Epidermal melanocyte (primary cell): Measurements from ENCODE around the gene MOB3B.
A peak's percentile ranks its signal among the peaks of the same experiment; 100 is the strongest.

Experiments
- DNase-seq: peaks from one replicate; pipeline ENCODE4 v3.0.0; 2011; ENCODE audit warnings: low spot score; ENCODE audit not compliant: insufficient read length

Gene MOB3B

DNA sequence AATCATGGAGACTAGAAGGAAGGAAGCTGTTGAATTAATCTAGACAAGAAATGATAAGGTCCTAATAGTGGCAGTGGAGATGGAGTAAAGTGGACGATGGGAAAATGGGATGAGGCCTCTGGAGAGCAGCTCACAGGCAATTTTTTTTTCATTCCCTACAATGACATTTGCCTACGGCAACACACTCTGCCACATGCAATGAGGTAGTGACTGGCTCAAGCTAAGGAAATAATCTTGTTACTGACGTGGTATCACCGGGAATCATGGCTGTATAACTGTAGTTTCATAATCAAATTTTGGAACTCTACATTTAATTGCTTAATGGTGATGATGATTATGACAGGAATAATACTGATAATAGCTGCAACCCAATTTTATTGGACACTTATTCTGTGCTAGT is 12.1 kb upstream of the MOB3B start:
- DNase-seq: no peak

DNA sequence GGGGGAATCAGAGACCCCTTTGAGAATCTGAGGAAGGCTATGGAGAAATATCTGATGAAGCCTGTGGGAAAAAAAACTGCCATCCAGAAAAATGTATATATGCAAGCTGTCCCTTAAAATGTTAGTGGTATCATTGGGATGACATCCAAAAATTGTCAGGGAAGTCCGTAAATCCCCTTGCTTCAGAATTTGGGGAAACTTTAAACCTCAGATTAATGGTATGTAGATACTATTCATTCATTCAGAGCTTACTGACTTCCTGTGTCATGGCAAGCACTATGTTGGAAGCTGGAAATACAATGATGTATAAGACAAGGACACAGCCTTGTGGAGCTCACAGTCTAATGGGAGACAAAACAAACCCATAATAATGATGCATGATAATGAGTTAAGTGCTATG is 10.9 kb upstream of the MOB3B start:
- DNase-seq: no peak

DNA sequence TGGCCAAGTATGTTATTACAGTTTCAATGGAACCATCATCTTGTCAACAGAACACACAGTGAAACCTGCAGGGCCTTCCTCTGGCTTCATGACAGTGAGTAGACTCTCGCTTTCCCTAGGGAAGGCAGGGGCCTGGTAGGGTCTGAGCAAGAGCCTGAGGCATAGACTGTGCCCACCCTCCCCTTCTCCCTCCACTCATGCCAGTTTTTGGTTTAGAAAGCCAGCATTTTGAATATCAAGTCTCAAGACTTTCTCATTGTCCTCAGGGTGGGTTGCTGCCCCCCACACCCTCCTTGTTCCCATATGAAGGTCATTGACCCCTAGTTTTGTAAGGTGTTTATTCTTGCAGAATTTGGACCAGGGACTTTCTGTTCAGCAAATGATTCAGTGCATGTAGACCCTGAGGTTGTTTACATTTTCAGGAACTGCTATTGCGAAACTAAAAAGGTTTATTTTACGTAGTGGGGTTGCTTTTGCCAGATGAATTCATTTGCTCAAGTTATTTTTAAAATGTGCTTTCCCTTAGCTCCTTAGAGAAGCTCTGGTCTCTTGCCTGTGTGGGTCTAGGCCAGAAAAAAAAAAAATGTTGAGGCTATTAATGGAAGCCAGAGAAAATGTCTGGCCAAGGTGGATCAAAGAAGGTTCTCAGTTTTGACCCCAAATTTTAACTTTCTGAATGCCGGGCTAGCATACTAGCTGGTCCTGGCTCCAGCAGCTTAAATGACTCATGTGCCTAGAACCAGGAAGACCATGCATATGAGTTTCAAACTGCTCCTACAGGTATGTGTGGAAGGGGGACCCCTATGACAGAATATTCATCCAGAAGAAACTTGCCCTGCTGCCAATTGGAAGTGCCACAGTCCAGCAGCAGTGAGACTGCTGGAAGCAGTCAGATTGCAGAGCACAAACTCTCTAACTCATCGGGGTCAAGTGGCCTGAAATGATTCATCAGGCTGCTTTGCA is 10.1 kb upstream of the MOB3B start:
- no peak for DNase-seq

DNA sequence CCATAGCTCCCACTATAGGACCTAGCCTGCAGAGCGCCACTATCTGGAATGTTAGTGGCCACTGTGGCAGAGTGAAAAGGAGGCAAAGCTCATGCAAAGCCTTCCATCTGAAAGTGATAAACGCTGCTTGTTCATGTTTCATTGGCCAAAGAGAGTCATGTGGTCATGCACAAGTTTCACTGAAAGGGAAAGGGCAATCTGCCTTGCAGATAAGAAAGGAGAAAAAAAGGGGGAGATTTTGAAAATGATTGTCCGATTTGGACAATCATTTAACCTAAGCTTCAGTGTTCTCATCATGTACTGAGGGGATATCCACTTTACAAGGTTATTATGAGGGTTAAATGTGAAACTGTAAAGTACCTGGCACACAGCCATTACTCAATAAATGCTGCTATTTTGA is 9.0 kb upstream of the MOB3B start:
- no peak for DNase-seq

DNA sequence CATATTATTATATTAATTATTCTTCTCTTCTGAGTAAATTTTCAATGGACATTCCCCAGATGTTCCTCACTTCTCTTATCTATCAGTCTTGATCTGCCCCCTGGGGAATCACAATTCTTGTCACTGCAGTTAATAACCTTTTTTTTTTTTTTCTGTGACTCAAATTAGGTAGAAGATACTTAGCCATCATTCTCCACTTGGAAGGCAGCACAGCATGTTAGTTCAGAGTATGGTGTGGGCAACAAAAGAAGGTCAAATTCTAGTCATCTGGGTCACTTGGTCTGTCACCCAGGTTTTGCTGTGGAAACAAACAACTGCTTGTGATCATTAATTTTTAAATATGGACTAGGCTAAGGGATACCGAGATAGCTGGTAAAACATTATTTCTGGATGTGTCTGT is 8.1 kb upstream of the MOB3B start:
- DNase-seq: no peak

DNA sequence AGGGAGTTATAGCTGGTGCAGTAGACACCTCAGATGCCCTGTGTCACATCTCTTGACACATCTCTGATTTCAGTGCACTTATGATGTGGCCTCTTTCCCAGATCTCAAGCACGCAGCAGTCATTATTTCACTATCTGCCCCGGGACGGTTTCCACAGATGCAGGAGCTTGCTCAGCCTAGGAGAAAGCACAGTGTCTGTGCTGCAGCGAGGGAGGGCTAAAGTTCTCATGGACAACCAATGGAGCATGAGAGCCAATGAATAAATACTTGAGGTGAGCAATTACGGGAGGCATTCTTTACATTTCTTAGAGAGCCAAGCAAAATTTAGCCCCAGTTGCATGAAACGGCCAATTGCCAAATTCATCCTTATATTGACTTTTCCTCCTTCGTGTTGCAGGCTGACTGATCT is 7.4 kb upstream of the MOB3B start:
- DNase-seq: no peak

DNA sequence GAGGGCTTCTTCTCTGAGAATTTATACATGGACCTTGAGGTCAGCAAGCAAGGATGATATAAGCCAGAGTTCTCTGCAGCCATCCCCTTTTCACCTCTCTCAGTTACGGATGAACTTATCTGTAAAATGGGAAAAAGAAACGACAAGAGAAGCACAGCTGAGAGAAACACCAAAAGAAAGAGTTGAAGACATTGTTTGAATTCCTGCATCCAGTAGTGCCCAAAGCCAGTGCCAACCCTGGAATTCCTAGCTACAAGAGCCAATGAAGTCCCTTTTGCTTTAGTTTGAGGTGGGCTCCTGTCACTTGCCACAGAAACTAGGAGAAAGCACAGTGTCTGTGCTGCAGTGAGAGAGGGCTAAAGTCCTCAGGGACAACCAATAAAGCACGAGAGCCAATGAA is 6.6 kb upstream of the MOB3B start:
- DNase-seq: no peak

DNA sequence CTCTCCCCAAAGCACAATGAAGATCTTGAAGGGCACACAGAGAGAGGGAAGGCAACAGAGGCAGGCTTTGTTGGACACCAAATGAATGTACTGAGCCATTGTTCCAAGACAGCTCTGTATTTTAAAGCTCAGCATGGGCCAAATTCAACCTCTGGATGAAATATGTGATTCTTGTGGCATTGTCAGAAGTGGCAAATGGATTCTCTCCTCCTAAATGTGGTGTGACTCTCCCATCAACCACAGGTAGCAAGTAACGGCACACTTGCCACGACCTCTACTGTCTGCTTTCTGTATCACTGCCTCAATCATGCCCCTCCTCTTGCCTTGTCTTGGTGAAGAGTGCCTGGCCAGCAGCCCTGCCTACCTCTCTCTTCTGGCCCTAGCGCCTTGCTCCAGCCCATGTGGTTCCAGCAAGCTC is 6.1 kb upstream of the MOB3B start:
- DNase-seq: no peak

DNA sequence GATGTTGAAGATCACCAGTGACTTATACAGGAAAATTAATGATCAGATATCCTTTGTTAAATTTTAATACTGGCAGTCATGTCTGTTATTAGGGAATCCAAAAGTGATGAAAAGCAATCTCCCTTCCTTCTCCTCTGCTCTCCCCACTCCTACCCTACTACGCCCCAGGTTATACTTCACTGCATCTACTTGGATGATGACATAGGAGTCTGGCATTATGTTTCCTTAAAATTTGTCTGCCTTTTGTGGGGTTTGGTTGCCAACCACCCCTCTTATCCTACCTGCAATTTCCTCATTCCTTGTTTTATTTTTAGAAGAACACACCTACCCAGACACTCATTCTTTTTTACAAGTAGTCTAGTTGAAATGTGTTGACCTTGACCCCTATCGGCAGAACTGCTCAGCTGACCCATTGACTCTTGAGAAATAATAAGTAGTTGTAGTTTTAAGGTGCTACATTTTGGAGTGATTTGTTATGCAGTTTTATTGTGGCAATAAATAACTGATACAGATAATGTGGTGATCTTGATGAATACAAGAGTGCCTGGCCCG is 5.1 kb upstream of the MOB3B start:
- no peak for DNase-seq

DNA sequence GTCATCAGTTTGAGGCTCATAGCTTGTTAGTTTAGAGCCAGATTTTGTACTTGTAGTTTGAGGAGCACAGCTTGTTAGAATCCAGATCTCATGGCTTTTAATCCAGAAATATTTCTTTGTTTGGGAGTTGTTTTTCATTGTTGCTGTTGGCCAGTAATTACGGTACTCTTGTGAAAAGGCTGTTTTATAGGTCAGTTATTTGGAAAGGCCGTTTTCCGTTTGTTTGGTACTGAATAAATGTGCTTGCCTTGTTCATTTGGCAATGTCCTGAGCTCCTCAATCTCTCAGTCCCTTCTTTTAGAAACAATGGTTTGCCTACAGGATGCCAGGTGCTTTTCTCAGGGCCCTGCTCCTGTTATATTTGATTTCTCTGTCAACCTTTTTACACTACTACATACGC is 4.5 kb upstream of the MOB3B start:
- DNase-seq: no peak

DNA sequence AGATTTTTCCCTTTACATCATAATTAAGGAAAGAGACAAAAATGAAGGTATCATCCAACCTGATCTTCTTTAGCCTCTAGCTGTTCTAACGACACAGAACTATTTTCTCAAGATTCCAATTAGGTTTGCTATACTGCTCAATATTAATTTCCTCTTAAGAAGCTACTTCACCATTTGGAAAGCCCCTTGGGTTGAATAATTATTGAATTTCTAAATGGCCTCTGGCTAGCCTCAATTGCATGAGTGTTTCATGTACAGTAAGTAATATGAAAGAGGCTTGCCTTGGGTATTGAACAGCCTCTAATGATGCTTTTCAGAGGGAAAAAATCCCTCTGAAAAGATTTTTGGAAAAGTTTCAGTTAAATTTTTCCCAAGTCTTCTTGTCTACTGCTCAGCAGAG is 3.7 kb upstream of the MOB3B start:
- DNase-seq: no peak

DNA sequence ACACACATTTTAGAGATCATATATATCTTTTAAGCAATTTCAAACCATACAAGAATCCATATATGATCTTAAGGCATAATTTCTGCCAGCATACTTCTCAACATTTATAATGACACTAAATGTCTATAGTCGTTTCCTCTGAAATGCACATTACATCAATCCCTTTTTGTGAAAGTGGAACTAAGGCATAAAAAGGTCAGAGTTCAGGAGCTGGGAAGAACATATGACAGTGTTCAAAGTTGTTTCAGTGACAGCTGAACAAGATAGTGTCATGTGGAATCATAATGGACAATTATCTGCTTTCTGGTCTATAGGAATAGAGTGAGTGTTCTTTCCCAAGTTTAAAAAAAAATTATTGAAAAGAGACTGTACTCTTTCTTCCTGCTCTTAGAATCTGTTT is 2.4 kb upstream of the MOB3B start:
- DNase-seq: no peak

DNA sequence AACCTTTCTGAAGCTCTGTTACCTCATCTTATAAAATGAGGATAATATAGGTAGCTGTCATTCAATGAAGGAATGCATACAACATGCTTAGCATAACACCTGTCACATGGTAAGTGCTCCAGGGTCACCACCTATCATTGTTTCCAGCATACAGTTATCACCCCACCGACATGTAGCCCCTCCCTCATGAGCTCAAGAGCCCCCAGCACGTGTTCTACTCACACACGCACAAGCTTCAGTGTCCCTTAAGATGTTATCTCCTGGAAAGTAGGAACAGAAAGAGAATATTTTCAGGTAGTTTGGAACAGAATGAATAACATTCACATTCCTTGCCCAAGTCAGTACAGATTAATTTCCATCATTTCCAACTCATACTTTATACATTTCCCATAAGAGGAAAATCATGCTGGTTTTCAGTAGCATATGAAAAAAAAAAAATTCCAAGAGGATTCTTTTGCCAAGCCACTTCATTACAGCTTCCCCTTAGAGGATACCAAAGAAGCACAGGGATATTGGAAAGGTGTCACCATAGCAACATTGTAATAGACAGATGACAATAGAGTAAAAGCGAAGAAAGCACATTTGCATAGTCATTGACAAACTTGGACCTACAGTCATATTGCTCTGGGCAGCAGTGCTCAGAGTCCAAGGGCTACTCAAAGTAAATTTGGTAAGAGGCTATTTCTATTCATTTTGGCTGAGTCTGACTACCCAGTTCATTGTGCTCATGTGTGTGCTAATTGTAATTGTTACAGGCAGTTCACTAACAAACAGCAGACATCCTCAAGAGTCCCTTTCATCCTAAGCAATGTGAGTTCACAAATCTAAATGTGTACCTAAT is 1.5 kb upstream of the MOB3B start:
- DNase-seq: no peak

DNA sequence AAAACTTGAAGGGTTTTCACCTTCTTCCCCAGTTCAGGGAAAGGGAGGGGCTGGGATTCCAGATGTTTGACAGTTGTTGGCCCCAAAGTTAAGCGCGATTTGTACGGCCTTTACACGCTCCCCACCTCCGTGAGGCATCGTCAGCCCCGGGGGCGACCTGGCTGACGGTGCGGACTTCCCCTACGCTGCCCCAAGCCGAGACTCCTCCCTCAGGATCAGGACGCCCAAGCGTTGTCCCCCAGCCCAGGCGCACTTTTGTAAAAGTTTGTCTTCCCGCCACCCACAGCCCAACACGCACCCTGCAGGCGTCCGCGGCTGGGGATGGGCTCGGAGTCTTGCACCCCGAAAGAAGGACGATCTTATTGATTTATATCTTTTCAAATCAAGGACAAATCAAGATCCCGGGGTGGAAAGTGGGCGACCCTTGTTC is 713 bp downstream of the MOB3B start:
- no peak for DNase-seq

DNA sequence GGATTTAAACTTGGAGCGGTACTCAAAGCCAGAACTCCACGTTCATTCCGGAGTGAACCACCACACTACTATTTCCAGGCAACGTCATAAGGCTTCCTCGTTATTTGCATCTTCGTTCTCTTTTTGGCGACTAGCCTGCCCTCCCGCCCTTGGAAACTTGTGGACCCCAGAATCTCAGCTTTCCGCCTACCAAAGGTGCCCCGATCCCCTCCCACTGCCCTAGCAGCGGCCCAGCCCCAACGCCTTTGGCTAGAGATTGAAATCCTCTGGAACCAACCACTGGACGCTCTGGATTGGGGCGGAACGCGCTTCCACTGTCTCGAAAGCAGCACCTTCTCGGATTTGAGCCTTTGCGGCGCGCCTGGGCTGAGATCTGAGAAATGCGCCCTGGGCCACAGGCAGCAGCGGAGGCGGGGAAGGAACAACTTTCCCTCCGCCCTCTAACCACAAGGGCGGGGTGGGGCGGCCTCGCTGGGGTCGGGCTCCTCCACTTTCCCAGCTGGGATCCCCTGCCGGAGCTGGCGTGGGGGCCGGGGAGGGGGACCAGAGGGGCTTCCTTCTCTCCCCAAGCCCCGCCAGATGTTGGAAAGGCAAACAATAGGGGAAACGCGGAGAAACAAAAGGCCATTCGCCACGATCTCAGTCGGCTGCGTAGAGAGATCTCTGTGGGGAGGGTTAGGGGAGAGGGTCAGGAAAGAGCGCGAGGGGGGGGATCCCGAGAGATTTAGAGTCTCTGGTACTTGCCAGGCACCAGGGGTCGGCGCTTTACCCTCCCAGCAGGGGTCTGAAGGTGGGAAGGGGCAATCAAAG is 1.3 kb downstream of the MOB3B start:
- DNase-seq: peak; percentile 34

DNA sequence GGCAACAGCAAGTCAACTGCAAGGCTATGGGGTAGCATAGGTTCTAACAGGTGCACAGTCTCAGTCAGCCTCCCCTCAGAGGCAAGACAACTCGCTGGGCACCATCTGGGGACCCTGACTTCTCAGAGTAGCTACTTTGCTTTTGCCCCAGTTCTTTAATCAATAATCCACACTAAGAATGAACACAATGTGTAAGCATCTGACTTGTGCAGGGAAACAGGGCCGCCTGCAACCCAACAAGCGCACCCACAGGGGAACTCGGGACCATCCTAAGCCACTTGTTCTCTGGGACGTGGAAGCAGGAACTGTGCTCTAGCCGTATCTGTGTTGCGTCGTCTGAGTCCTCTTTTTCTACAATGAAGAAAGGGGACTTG is 1.9 kb downstream of the MOB3B start:
- DNase-seq: no peak

DNA sequence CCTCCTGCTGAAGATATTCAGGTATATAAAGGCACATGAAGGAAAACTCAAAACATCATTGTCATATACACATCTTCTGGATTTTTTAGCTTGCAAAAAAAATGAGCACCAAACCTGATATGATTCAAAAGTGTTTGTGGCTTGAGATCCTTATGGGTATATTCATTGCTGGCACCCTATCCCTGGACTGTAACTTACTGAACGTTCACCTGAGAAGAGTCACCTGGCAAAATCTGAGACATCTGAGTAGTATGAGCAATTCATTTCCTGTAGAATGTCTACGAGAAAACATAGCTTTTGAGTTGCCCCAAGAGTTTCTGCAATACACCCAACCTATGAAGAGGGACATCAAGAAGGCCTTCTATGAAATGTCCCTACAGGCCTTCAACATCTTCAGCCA is 5.4 kb downstream of the MOB3B start, which contains the start of gene IFNK:
Gene IFNK, plus strand, starts transcription at position 55 of the 400 bp plus-strand sequence. Its CDS starts 47 bp downstream, at position 102.
- no peak for DNase-seq

DNA sequence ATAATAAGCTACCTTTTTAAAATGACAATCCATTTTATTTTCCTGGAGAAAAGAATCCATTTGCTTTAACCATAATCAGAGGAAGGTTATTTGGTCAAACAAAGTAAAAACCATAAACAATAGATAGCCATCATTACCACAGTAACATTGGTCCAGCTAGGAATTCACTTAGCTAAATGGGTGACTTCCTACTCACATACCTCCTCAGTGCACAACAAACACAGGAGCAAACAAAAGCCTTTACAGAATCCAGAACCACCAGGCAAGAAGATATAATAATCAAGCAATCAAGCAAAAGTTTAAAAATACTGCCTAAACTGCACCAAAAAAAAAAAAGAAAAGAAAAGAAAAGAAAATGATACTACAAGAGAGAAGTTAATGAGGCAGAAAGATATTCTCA is 6.5 kb downstream of the MOB3B start:
- DNase-seq: no peak

DNA sequence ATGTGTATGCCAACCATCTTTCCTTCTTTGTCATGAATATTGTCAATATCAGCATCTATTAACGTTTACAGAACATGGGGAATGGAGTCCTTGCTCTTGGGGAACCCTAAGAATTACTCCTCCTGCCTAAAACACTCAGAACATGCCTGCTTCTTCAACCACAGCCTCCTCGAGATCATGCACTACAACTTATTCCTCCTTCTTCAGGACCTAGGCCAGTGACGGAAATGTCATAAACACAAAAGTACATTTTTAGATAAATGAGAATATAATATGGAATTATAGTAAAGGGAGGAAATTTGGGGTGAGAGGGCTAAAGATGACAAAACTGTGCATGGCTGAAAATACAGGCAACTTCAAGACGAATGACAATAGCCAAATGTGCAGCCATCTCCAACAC is 8.6 kb downstream of the MOB3B start:
- DNase-seq: no peak

DNA sequence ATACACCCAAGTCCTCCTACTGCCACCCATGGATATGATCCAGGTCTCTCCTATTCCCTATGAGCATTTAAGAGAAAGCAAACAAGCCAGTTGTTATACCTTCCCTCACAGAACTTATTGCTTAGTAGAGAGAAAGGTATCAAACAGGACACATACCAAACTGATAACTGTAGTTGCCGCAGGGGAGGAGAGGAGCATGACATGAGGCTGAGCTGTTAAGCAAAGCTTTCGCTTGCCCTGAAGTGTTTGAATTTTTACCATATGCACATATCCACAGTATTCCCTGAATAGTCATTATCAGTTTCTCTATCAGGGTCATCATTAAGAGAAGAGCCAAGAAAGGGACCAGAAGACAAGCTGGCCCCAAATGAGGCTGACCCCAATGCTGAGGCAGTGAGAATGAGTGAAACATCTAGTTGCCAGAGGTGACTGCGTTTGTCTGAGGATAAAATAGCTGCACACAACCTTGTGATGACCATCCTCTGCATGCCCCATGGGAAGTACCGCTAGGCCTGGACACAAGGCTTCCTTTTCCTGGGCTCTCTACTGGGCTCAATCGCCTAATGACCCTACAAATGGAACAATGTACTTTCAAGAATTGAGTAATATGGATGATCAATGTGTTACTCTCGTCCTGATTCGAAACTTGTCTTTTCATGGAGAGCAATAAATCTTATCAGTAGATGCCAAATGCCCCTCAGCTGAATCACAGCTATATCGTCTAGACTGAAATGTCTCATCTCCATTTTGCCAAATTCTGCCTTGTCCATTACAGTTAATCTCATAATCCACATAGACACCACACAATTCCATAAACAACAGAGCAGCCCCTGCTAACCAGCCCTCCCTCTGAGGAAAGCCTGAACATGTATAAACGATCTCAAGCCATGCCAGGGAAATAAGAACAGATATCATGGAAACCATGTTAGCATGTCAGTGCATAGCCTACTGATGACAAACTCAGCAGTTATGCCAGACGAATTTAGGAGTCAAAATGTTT is 9.8 kb downstream of the MOB3B start:
- DNase-seq: no peak
